PC-3 (cell line): ENCODE results near the gene TCAP.

Source experiments
- CTCF ChIP-seq: fragments of 300-600 bp; sonication (generic); conservative IDR thresholded peaks from 2 replicates; pipeline ENCODE4 v1.5.1; 2017; ENCODE audit warnings: antibody characterized with exemption, low read depth, mild to moderate bottlenecking, low read length
- EZH2phosphoT487 ChIP-seq: fragments of 300-600 bp; sonication (generic); IDR thresholded peaks from 2 replicates; pipeline ENCODE4 v1.6.1; 2018; ENCODE audit warnings: mild to moderate bottlenecking, antibody characterized with exemption, low read length, borderline replicate concordance

GRCh38 chr17:39706921-39707337, 41.8 kb downstream of the TCAP start:
- no peak for TF ChIP-seq CTCF
- TF ChIP-seq EZH2phosphoT487 = no peak
